ENCODE measurements around the gene SORCS3.

- TF ChIP-seq SIN3A (IDR thresholded peaks at IDR 0.05; ENCODE audit: low read depth, low read length) (no peak), ATF2 (IDR thresholded peaks at IDR 0.05; ENCODE audit: low read length) (no peak), POLR2AphosphoS5 (IDR thresholded peaks at IDR 0.05; ENCODE audit: low read length) (no peak), WRNIP1 (IDR thresholded peaks at IDR 0.05; ENCODE audit: borderline replicate concordance, low read depth, low read length) (no peak), SUZ12 (IDR thresholded peaks at IDR 0.05; ENCODE audit: unreplicated experiment) (no peak), BRCA1 (IDR thresholded peaks at IDR 0.05; ENCODE audit: low read depth, low read length) (no peak), CREB1 (IDR thresholded peaks at IDR 0.05; ENCODE audit: low read depth) (no peak), POLR2AphosphoS2 (IDR thresholded peaks at IDR 0.05; ENCODE audit: low read depth, low read length) (no peak), CTCF (IDR thresholded peaks at IDR 0.05 in 2 of 3, conservative IDR thresholded peaks at IDR 0.05 in 1 of 3; ENCODE audit: control insufficient read depth in 2 of 3, extremely low read depth in 1 of 3, insufficient read depth in 1 of 3, low read depth in 3 of 3, low read length in 3 of 3) (no peak), NR2C2 (IDR thresholded peaks at IDR 0.05; ENCODE audit: borderline replicate concordance, control insufficient read depth, insufficient read length, low read depth) (no peak)
These were observed 27.7 kb upstream of the SORCS3 start for GRCh38 chr10:104613406-104613805.

Data from GM12878 (cell line).